Measurements from ENCODE around the gene SEMA6D.

The SEMA6D gene

DNA sequence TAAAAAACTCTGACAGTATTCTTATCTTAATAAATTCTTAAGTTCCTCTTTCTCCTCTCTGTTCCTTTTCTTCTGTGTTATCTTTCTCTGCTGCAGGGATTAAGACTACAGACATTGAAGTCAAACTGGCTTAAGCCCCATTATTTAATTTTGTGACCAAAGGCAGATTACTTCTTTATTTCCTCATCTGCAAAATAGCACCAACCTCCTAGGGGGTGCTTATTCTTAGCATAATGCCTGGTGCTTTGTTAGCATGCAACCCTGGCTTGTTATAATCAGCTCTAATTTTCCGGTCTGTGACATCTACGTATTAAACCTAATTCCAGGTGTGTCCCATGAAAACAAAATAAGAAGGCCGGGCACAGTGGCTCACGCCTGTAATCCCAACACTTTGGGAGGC lies 23.8 kb downstream of the SEMA6D start:
- no peak overlapping the region for H3K4me3 ChIP-seq (ENCODE audit: low read depth, low read length)
- no peaks in the 10 kb centered on the region for H3K27me3 ChIP-seq (ENCODE audit: insufficient read depth, low read depth, severe bottlenecking)
- TF ChIP-seq, protein P1, sequence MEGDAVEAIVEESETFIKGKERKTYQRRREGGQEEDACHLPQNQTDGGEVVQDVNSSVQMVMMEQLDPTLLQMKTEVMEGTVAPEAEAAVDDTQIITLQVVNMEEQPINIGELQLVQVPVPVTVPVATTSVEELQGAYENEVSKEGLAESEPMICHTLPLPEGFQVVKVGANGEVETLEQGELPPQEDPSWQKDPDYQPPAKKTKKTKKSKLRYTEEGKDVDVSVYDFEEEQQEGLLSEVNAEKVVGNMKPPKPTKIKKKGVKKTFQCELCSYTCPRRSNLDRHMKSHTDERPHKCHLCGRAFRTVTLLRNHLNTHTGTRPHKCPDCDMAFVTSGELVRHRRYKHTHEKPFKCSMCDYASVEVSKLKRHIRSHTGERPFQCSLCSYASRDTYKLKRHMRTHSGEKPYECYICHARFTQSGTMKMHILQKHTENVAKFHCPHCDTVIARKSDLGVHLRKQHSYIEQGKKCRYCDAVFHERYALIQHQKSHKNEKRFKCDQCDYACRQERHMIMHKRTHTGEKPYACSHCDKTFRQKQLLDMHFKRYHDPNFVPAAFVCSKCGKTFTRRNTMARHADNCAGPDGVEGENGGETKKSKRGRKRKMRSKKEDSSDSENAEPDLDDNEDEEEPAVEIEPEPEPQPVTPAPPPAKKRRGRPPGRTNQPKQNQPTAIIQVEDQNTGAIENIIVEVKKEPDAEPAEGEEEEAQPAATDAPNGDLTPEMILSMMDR (IDR thresholded peaks at IDR 0.05; ENCODE audit: low read depth, low read length), result no peak
- DNase-seq, result peak; percentile 65
- peak overlapping the region; percentile 64 for H3K27ac ChIP-seq
- H3K36me3 ChIP-seq, result peaks cover 52% of the 10 kb centered on the region
- H3K9me3 ChIP-seq (ENCODE audit: severe bottlenecking), result no peaks in the 10 kb centered on the region

DNA sequence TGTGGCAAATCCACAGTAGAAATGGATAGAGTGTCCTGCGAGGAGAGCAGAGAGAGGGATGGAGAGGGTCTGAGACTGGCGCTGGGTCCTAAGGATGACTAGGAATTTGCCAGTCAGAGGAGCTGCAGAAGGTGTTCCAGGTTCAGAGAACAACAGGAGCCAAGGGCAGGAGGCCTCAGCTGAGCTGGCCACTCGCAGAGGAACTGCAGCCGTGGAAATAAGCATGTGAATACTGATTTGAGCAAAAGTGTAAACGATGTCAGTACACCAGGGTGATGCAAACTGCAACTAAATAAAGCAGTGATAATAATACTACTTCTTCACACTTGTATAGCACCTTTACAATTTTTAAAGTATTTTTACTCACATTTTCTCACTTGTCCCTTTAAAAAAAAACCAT lies 24.6 kb downstream of the SEMA6D start:
- no peaks in the 10 kb centered on the region for H3K9me3 ChIP-seq (ENCODE audit: severe bottlenecking)
- no peak for DNase-seq
- H3K36me3 ChIP-seq, result peaks cover 56% of the 10 kb centered on the region
- H3K27ac ChIP-seq, result peak overlapping the region; percentile 64; the same call in 1 of the 2 replicates
- H3K27me3 ChIP-seq (ENCODE audit: insufficient read depth, low read depth, severe bottlenecking), result no peaks in the 10 kb centered on the region
- no peak overlapping the region for H3K4me3 ChIP-seq (ENCODE audit: low read depth, low read length)
- TF ChIP-seq, protein P1 (IDR thresholded peaks at IDR 0.05; ENCODE audit: low read depth, low read length), result no peak

DNA sequence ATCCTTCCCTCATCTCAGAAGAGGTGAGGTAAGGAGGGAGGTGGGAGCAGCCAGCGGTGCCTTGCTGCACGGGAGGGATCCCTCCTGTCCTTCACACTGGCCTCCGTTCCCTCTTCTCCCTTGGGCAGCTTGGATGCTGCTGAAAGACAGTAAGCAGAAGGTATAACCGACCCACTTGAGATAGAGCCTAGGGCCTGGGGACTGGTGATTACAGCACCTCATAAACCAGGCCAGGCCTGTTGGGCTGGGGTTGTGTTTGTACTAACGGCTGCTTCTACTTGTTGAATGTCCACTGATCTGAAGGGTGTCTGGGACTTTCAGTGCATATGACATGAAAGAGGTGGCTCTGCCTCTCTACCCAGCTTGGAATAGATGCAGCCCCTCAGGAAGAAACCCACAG lies 25.0 kb downstream of the SEMA6D start:
- Histone ChIP-seq H3K27me3 (ENCODE audit: insufficient read depth, low read depth, severe bottlenecking) (no peaks in the 10 kb centered on the region), H3K27ac (no peak overlapping the region), H3K4me3 (ENCODE audit: low read depth, low read length) (no peak overlapping the region), H3K9me3 (ENCODE audit: severe bottlenecking) (no peaks in the 10 kb centered on the region), H3K36me3 (peaks cover 56% of the 10 kb centered on the region)
- DNase-seq, result no peak
- TF ChIP-seq, protein P1 (IDR thresholded peaks at IDR 0.05; ENCODE audit: low read depth, low read length), result no peak

DNA sequence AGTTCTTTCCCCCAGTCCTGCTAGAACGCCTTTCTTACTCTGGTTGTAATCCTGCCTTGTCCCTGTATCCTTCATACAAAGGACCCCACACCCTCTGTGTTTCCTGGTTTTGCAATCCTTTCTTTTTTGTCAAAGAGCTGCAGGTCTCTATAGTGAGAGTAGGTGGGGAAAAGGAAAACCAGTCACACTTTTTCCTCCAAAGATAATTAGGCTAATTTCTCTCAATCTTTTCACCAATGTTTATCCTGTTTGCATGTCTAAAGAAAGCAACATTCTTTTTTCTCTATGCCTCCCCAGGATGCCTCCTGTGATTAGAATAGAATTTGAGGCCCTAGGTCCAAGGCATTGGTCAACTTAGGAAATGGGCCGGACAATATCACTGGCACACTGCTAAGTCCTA lies 25.4 kb downstream of the SEMA6D start:
- TF ChIP-seq, protein P1 (IDR thresholded peaks at IDR 0.05; ENCODE audit: low read depth, low read length), result no peak

DNA sequence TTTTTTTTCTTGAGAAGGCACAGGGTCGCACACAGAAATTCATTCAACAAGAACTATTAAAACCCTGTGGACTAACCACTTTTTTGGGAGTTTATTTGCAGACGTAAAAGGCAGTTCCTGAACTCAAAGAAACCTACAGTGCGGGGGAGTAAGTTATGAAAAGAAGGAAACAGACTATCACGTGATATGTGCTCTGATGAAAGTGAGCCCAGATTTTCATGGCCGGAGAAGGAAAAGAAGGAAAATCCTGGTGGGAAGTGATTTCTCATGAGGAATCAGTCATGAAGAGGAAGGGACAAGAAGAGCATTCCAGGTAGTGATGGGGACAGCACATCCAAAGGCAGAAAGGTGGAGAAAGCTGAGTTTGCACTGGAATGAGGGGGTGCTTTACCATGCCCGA lies 26.1 kb downstream of the SEMA6D start:
- TF ChIP-seq, protein P1 (IDR thresholded peaks at IDR 0.05; ENCODE audit: low read depth, low read length), result no peak
- H3K36me3 ChIP-seq, result peaks cover 55% of the 10 kb centered on the region
- no peak overlapping the region for H3K27ac ChIP-seq
- no peak for DNase-seq
- no peak overlapping the region for H3K4me3 ChIP-seq (ENCODE audit: low read depth, low read length)
- no peaks in the 10 kb centered on the region for H3K9me3 ChIP-seq (ENCODE audit: severe bottlenecking)
- H3K27me3 ChIP-seq (ENCODE audit: insufficient read depth, low read depth, severe bottlenecking), result no peaks in the 10 kb centered on the region

More for the DNA sequence above, 25.4 kb downstream of the SEMA6D start:
- H3K36me3 ChIP-seq, result peaks cover 55% of the 10 kb centered on the region
- H3K4me3 ChIP-seq (ENCODE audit: low read depth, low read length), result no peak overlapping the region
- no peak for DNase-seq
- H3K27me3 ChIP-seq (ENCODE audit: insufficient read depth, low read depth, severe bottlenecking), result no peaks in the 10 kb centered on the region
- no peaks in the 10 kb centered on the region for H3K9me3 ChIP-seq (ENCODE audit: severe bottlenecking)
- H3K27ac ChIP-seq, result no peak overlapping the region

DNA sequence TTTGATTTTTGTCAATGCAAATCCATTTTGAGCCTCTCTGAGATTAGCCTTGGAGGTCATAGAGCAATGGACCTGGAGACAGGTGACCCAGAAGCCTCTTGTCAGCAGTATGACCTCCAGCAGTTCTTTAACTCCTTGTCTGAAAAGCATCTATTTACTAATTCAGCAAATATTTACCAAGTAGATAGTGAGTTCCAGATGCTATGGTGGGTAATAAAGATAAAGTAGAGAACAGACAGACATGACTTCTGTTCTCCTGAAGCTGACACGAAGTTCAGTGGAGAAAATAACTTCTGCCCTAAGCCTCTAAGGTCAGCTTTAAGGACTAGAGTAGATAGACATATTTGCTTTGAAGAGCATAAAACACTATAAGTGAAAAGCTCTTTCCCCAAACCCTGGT lies 26.6 kb downstream of the SEMA6D start:
- Histone ChIP-seq H3K27me3 (ENCODE audit: insufficient read depth, low read depth, severe bottlenecking) (no peaks in the 10 kb centered on the region), H3K36me3 (peaks cover 51% of the 10 kb centered on the region), H3K9me3 (ENCODE audit: severe bottlenecking) (no peaks in the 10 kb centered on the region), H3K4me3 (ENCODE audit: low read depth, low read length) (no peak overlapping the region), H3K27ac (no peak overlapping the region)
- TF ChIP-seq, protein P1 (IDR thresholded peaks at IDR 0.05; ENCODE audit: low read depth, low read length), result no peak
- no peak for DNase-seq

Measured in WERI-Rb-1 (cell line).